ENCODE measurements around the gene FTL.

The FTL gene

GRCh38 chr19:48928164-48929025 lies 36.7 kb upstream of the FTL start:
- Histone ChIP-seq H3K27ac (replicated peaks) (no peak overlapping the region), H3K27me3 (ENCODE audit: insufficient read depth, poor library complexity, severe bottlenecking) (peaks cover 5% of the 10 kb centered on the region), H3K4me3 (replicated peaks; ENCODE audit: insufficient read depth, low read length) (no peak overlapping the region)
- TF ChIP-seq CTCF (IDR thresholded peaks at IDR 0.05; ENCODE audit: insufficient read depth, low read length), result no peak
- no peak for TF ChIP-seq GABPA (IDR thresholded peaks at IDR 0.05; ENCODE audit: low read depth)
- TF ChIP-seq REST (IDR thresholded peaks at IDR 0.05; ENCODE audit: insufficient replicate concordance, low read depth), result no peak
- TF ChIP-seq POLR2AphosphoS5 (IDR thresholded peaks at IDR 0.05; ENCODE audit: low read depth), result no peak
- TF ChIP-seq SPI1 (IDR thresholded peaks at IDR 0.05; ENCODE audit: borderline replicate concordance, low read depth), result no peak
- DNase-seq (ENCODE audit: low read depth in 1 of 2, low spot score in 1 of 2), result no peak

- peak; percentile 58 to 64 for DNase-seq (ENCODE audit: low read depth in 1 of 2, low spot score in 1 of 2)
- peaks cover 18% of the 10 kb centered on the region for H3K27me3 ChIP-seq (ENCODE audit: insufficient read depth, poor library complexity, severe bottlenecking)
- no peak within 1 kb of the TSS for H3K27ac ChIP-seq (replicated peaks)
- peak within 1 kb of the TSS; percentile 29 for H3K4me3 ChIP-seq (replicated peaks; ENCODE audit: insufficient read depth, low read length)
- TF ChIP-seq POLR2AphosphoS5 (IDR thresholded peaks at IDR 0.05; ENCODE audit: low read depth) (no peak), GABPA (IDR thresholded peaks at IDR 0.05; ENCODE audit: low read depth) (no peak), REST (IDR thresholded peaks at IDR 0.05; ENCODE audit: insufficient replicate concordance, low read depth) (no peak), CTCF (IDR thresholded peaks at IDR 0.05; ENCODE audit: insufficient read depth, low read length) (no peak), SPI1 (IDR thresholded peaks at IDR 0.05; ENCODE audit: borderline replicate concordance, low read depth) (no peak)
Observed at GRCh38 chr19:48933382-48933932, 31.7 kb upstream of the FTL start, which contains the start of gene DHDH. TSS of gene DHDH (plus strand) at chr19:48933699. CDS start at chr19:48933722, 23 bp downstream.

GRCh38 chr19:48934837-48935236 lies 30.3 kb upstream of the FTL start:
- Histone ChIP-seq H3K4me3 (replicated peaks; ENCODE audit: insufficient read depth, low read length) (no peak overlapping the region), H3K27me3 (ENCODE audit: insufficient read depth, poor library complexity, severe bottlenecking) (peaks cover 18% of the 10 kb centered on the region), H3K27ac (replicated peaks) (no peak overlapping the region)
- TF ChIP-seq POLR2AphosphoS5 (IDR thresholded peaks at IDR 0.05; ENCODE audit: low read depth), result no peak
- no peak for TF ChIP-seq CTCF (IDR thresholded peaks at IDR 0.05; ENCODE audit: insufficient read depth, low read length)
- TF ChIP-seq REST (IDR thresholded peaks at IDR 0.05; ENCODE audit: insufficient replicate concordance, low read depth), result no peak
- TF ChIP-seq GABPA (IDR thresholded peaks at IDR 0.05; ENCODE audit: low read depth), result no peak
- TF ChIP-seq SPI1 (IDR thresholded peaks at IDR 0.05; ENCODE audit: borderline replicate concordance, low read depth), result no peak
- DNase-seq (ENCODE audit: low read depth in 1 of 2, low spot score in 1 of 2), result no peak
